Astrocyte (in vitro differentiated cells and primary cell): ENCODE measurements around the gene ACD. TPM values are rescaled to one million over a fixed set of nuclear protein-coding genes. Genes with fewer than 3 reads are reported as not detected.

ENCODE experiments used
- DNase-seq: peaks from one replicate; pipeline ENCODE4 v3.0.0-alpha.2; 2010; ENCODE audit warnings: low read depth
- FAIRE-seq: peaks from 2 replicates; lab custom pipeline; 2011; peaks lifted over from hg19 to GRCh38; lab: Jason Lieb, UNC
- H2AFZ ChIP-seq: 2 replicates; pipeline ENCODE4 v1.6.0; 2012; ENCODE audit warnings: low read depth, low read length, inconsistent platforms
- H3K27ac ChIP-seq: 2 replicates; pipeline ENCODE4 v1.5.1; 2011; ENCODE audit warnings: low read depth, low read length, inconsistent platforms
- H3K27me3 ChIP-seq: 2 replicates; pipeline ENCODE4 v1.6.0; 2011; ENCODE audit warnings: low read length, inconsistent platforms; ENCODE audit not compliant: insufficient read depth
- H3K36me3 ChIP-seq: 2 replicates; pipeline ENCODE4 v1.5.1; 2011; ENCODE audit warnings: low read length, inconsistent platforms; ENCODE audit not compliant: insufficient read depth
- H3K4me1 ChIP-seq: 2 replicates; pipeline ENCODE4 v1.5.1; 2011; ENCODE audit warnings: low read length, inconsistent platforms; ENCODE audit not compliant: insufficient read depth
- H3K4me2 ChIP-seq: 2 replicates; pipeline ENCODE4 v1.6.0; 2012; ENCODE audit warnings: low read length, inconsistent platforms
- H3K4me3 ChIP-seq: 2 replicates; pipeline ENCODE4 v1.5.1; 2011; ENCODE audit warnings: low read depth, mild to moderate bottlenecking, low read length, inconsistent platforms; ENCODE audit not compliant: insufficient read depth
- H3K79me2 ChIP-seq: 2 replicates; pipeline ENCODE4 v1.6.0; 2012; ENCODE audit warnings: mild to moderate bottlenecking, low read length, inconsistent platforms; ENCODE audit not compliant: insufficient read depth
- H3K9ac ChIP-seq: 2 replicates; pipeline ENCODE4 v1.6.0; 2012; ENCODE audit warnings: mild to moderate bottlenecking, low read length, inconsistent platforms
- H3K9me3 ChIP-seq: 2 replicates; pipeline ENCODE4 v1.5.1; 2012; ENCODE audit warnings: low read depth, mild to moderate bottlenecking, low read length, inconsistent platforms; ENCODE audit not compliant: insufficient read depth
- H4K20me1 ChIP-seq: 2 replicates; pipeline ENCODE4 v1.6.0; 2012; ENCODE audit warnings: low read length, inconsistent platforms; ENCODE audit not compliant: insufficient read depth
- H3K27ac Mint-ChIP-seq: one replicate; pipeline ENCODE4 v1.8.0; 2021; ENCODE audit warnings: mild to moderate bottlenecking, mixed read lengths; ENCODE audit not compliant: unreplicated experiment
- H3K27me3 Mint-ChIP-seq: one replicate; pipeline ENCODE4 v1.8.0; 2021; ENCODE audit warnings: low read depth, mixed read lengths; ENCODE audit not compliant: unreplicated experiment
- H3K36me3 Mint-ChIP-seq: one replicate; pipeline ENCODE4 v1.8.0; 2021; ENCODE audit warnings: low read depth, mixed read lengths; ENCODE audit not compliant: unreplicated experiment
- H3K4me1 Mint-ChIP-seq: one replicate; pipeline ENCODE4 v1.8.0; 2021; ENCODE audit warnings: low read depth, mixed read lengths; ENCODE audit not compliant: unreplicated experiment
- H3K4me3 Mint-ChIP-seq: one replicate; pipeline ENCODE4 v1.8.0; 2021; ENCODE audit warnings: mild to moderate bottlenecking, moderate library complexity, mixed read lengths; ENCODE audit not compliant: unreplicated experiment
- H3K9me3 Mint-ChIP-seq: one replicate; pipeline ENCODE4 v1.8.0; 2021; ENCODE audit warnings: mild to moderate bottlenecking, mixed read lengths; ENCODE audit not compliant: unreplicated experiment
- CTCF ChIP-seq: IDR thresholded peaks from 2 replicates; pipeline ENCODE4 v1.5.1; 2011; ENCODE audit warnings: low read depth, mild to moderate bottlenecking, inconsistent platforms, low read length, moderate library complexity; ENCODE audit not compliant: insufficient read depth
- EZH2 ChIP-seq: IDR thresholded peaks from 2 replicates; pipeline ENCODE4 v1.6.1; 2012; ENCODE audit warnings: mild to moderate bottlenecking, low read length, inconsistent platforms; ENCODE audit not compliant: insufficient read depth
- total RNA-seq: library from RNA; stranded (reverse); gene quantifications from 2 replicates; pipeline ENCODE4 v1.2.1, GENCODE V29; 2021

Gene ACD
- total RNA-seq, 1 donor from 2014 or later = 11.8 TPM

- H2AFZ ChIP-seq = no peak overlapping the region
- TF ChIP-seq EZH2 (no peak), CTCF (no peak)
- H3K27me3 Mint-ChIP-seq = peaks cover 32% of the 10 kb centered on the region
- no peak overlapping the region for H3K27ac ChIP-seq
- no peak overlapping the region for H3K4me3 ChIP-seq
- peaks cover 33% of the 10 kb centered on the region for H4K20me1 ChIP-seq
- no peak overlapping the region for H3K4me2 ChIP-seq
- peak overlapping the region; percentile 0 for H3K27ac Mint-ChIP-seq
- DNase-seq (no peak), FAIRE-seq (no peak)
- no peak overlapping the region for H3K9ac ChIP-seq
- peak overlapping the region; percentile 24 for H3K4me3 Mint-ChIP-seq
- no peaks in the 10 kb centered on the region for H3K9me3 ChIP-seq
- H3K27me3 ChIP-seq = peaks cover 16% of the 10 kb centered on the region
- peaks cover 1% of the 10 kb centered on the region for H3K4me1 Mint-ChIP-seq
- H3K79me2 ChIP-seq = peaks cover 14% of the 10 kb centered on the region
- H3K9me3 Mint-ChIP-seq = peaks cover under 1% of the 10 kb centered on the region
- H3K4me1 ChIP-seq = peaks cover 14% of the 10 kb centered on the region
- peaks cover 2% of the 10 kb centered on the region for H3K36me3 ChIP-seq
- H3K36me3 Mint-ChIP-seq = peaks cover 6% of the 10 kb centered on the region
Measured at GRCh38 chr16:67655363-67655762, 4.7 kb downstream of the ACD start.

GRCh38 chr16:67654403-67654911, 5.6 kb downstream of the ACD start:
- no peak overlapping the region for H3K4me2 ChIP-seq
- H3K9me3 ChIP-seq = no peaks in the 10 kb centered on the region
- peaks cover 2% of the 10 kb centered on the region for H3K36me3 ChIP-seq
- Mint-ChIP-seq H3K4me3 (peak overlapping the region; percentile 62), H3K9me3 (peaks cover 2% of the 10 kb centered on the region), H3K27ac (no peak overlapping the region), H3K27me3 (peaks cover 41% of the 10 kb centered on the region), H3K4me1 (peaks cover 1% of the 10 kb centered on the region), H3K36me3 (peaks cover 9% of the 10 kb centered on the region)
- H3K27ac ChIP-seq = no peak overlapping the region
- peaks cover 24% of the 10 kb centered on the region for H3K27me3 ChIP-seq
- FAIRE-seq (no peak), DNase-seq (no peak)
- H3K4me3 ChIP-seq = no peak overlapping the region
- H3K4me1 ChIP-seq = peaks cover 12% of the 10 kb centered on the region
- peaks cover 35% of the 10 kb centered on the region for H4K20me1 ChIP-seq
- no peak overlapping the region for H2AFZ ChIP-seq
- H3K79me2 ChIP-seq = peaks cover 9% of the 10 kb centered on the region
- TF ChIP-seq EZH2 (no peak), CTCF (no peak)
- H3K9ac ChIP-seq = no peak overlapping the region

- Histone ChIP-seq H3K4me2 (peak overlapping the region; percentile 91), H3K9ac (peak overlapping the region; percentile 27), H3K9me3 (no peaks in the 10 kb centered on the region), H3K4me1 (peaks cover 7% of the 10 kb centered on the region), H3K27me3 (peaks cover 29% of the 10 kb centered on the region), H2AFZ (peak overlapping the region; percentile 34), H4K20me1 (peaks cover 29% of the 10 kb centered on the region), H3K79me2 (peaks cover 4% of the 10 kb centered on the region), H3K36me3 (no peaks in the 10 kb centered on the region), H3K4me3 (peak overlapping the region; percentile 60), H3K27ac (no peak overlapping the region)
- H3K36me3 Mint-ChIP-seq = peaks cover 9% of the 10 kb centered on the region
- FAIRE-seq (no peak), DNase-seq (no peak)
- H3K27me3 Mint-ChIP-seq = peaks cover 46% of the 10 kb centered on the region
- peaks cover 1% of the 10 kb centered on the region for H3K4me1 Mint-ChIP-seq
- peaks cover 3% of the 10 kb centered on the region for H3K9me3 Mint-ChIP-seq
- H3K27ac Mint-ChIP-seq = peak overlapping the region; percentile 77
- H3K4me3 Mint-ChIP-seq = peak overlapping the region; percentile 89
- TF ChIP-seq CTCF (no peak), EZH2 (peak; percentile 50)
Measured at GRCh38 chr16:67653789-67654402, 6.2 kb downstream of the ACD start.
